ENCODE measurements around the gene NISCH. TPM values are rescaled to one million over a fixed set of nuclear protein-coding genes. Genes with fewer than 3 reads are reported as not detected.

Gene NISCH
- total RNA-seq, 1 experiment from 2014 or later: 104 TPM

- H3K27me3 Mint-ChIP-seq (ENCODE audit: low read depth): no peaks in the 10 kb centered on the region
- Histone ChIP-seq H4K91ac (ENCODE audit: insufficient read length, low read depth, low read length) (no peak overlapping the region), H3K79me1 (ENCODE audit: insufficient read depth, low read depth, low read length, poor library complexity, severe bottlenecking) (no peaks in the 10 kb centered on the region), H4K5ac (ENCODE audit: insufficient read length, low read depth, low read length) (no peak overlapping the region), H2BK15ac (ENCODE audit: low read depth, low read length) (no peak overlapping the region), H4K20me1 (ENCODE audit: control insufficient read depth, insufficient read depth, insufficient read length) (no peaks in the 10 kb centered on the region), H2BK5ac (ENCODE audit: insufficient read length, low read length) (no peak overlapping the region), H3K4me2 (ENCODE audit: insufficient read depth, insufficient read length, low read length) (no peak overlapping the region), H3K9ac (ENCODE audit: extremely low read depth, insufficient read length, low read length) (no peak overlapping the region), H2AFZ (ENCODE audit: low read length) (no peak overlapping the region), H3K18ac (ENCODE audit: insufficient read length, low read depth, low read length) (no peak overlapping the region), H3K23ac (ENCODE audit: insufficient read length, low read depth, low read length) (no peak overlapping the region), H3K79me2 (ENCODE audit: insufficient read depth, low read length) (no peaks in the 10 kb centered on the region), H3K27ac (ENCODE audit: insufficient read length, low read depth, low read length) (no peak overlapping the region), H4K8ac (replicated peaks; ENCODE audit: insufficient read length, low read depth, low read length) (no peak overlapping the region), H2BK20ac (ENCODE audit: low read depth, low read length, poor library complexity, severe bottlenecking) (no peak overlapping the region), H2AK5ac (ENCODE audit: insufficient read length, low read length) (no peak overlapping the region), H3K23me2 (ENCODE audit: insufficient read length, low read depth, low read length, poor library complexity, severe bottlenecking) (no peaks in the 10 kb centered on the region), H3K4me1 (ENCODE audit: insufficient read depth, low read length) (no peaks in the 10 kb centered on the region), H3K14ac (ENCODE audit: insufficient read depth, low read length) (no peak overlapping the region), H3K56ac (ENCODE audit: insufficient read length, low read depth, low read length) (no peak overlapping the region), H3K9me3 (ENCODE audit: control insufficient read depth, low read depth, low read length) (no peaks in the 10 kb centered on the region), H2BK12ac (ENCODE audit: insufficient read length, low read depth, low read length) (no peak overlapping the region), H3T11ph (ENCODE audit: low read length) (no peak overlapping the region), H3K27me3 (ENCODE audit: insufficient read depth, low read length) (no peaks in the 10 kb centered on the region), H3K4ac (ENCODE audit: low read depth, low read length) (no peak overlapping the region), H2BK120ac (ENCODE audit: low read depth, low read length, poor library complexity, severe bottlenecking) (no peak overlapping the region)
- H3K27ac Mint-ChIP-seq: no peak overlapping the region; a peak in 1 of 7 replicates
- DNase-seq: no peak
- TF ChIP-seq CTCF (conservative IDR thresholded peaks at IDR 0.05): no peak
- H3K4me3 Mint-ChIP-seq: no peak overlapping the region
- H3K4me1 Mint-ChIP-seq: no peaks in the 10 kb centered on the region; a peak in 2 of 4 replicates
- H3K9me3 Mint-ChIP-seq: no peaks in the 10 kb centered on the region
- no CpG with 5 or more reads among the region's 6 CpGs for WGBS (ENCODE audit: extremely low coverage, insufficient read length, low lambda C conversion rate)
- peaks cover 59 to 97% (median 97%) of the 10 kb centered on the region in 3 experiments for H3K36me3 Mint-ChIP-seq (ENCODE audit: insufficient read depth in 1 of 3, low read depth in 3 of 3)
Observed at GRCh38 chr3:52477796-52478095, 22.3 kb downstream of the NISCH start.

Data from H9 (cell line).